ENCODE data around the gene GINS1.
"Not testable (repeated sequence)": the region's sequence is repeated elsewhere in the genome, so short reads cannot be mapped to it uniquely, and the experiment has no call there.

GINS1 gene

GRCh38 chr20:25457886-25458680 is 50.6 kb downstream of the GINS1 start:
- DNase-seq, result no peak

- no peak for DNase-seq
Observed at GRCh38 chr20:25459111-25459830, 51.8 kb downstream of the GINS1 start.

- DNase-seq, result no peak
Observed at GRCh38 chr20:25459916-25460535, 52.6 kb downstream of the GINS1 start.

- DNase-seq, result no peak
Observed at GRCh38 chr20:25460566-25461280, 53.2 kb downstream of the GINS1 start.

- DNase-seq, result no peak
Observed at GRCh38 chr20:25461281-25461650, 53.8 kb downstream of the GINS1 start.

- DNase-seq, result no peak
Observed at GRCh38 chr20:25461786-25462545, 54.5 kb downstream of the GINS1 start.

GRCh38 chr20:25464501-25465242 is 57.2 kb downstream of the GINS1 start:
- no peak for DNase-seq

- no peak for DNase-seq
Observed at GRCh38 chr20:25465243-25466135, 58.0 kb downstream of the GINS1 start.

GRCh38 chr20:25466846-25467245 is 59.4 kb downstream of the GINS1 start:
- no peak for DNase-seq

GRCh38 chr20:25467441-25467840 is 60.0 kb downstream of the GINS1 start:
- DNase-seq, result no peak

- DNase-seq, result no peak
Observed at GRCh38 chr20:25468126-25469075, 60.9 kb downstream of the GINS1 start.

GRCh38 chr20:25469558-25469957 is 62.1 kb downstream of the GINS1 start:
- no peak for DNase-seq

- DNase-seq, result no peak
Observed at GRCh38 chr20:25470045-25470444, 62.6 kb downstream of the GINS1 start.

- DNase-seq, result no peak
Observed at GRCh38 chr20:25471020-25471419, 63.5 kb downstream of the GINS1 start.

- not testable (repeated sequence) for DNase-seq
Observed at GRCh38 chr20:25473297-25473696, 65.8 kb downstream of the GINS1 start.

GRCh38 chr20:25476106-25477013 is 68.9 kb downstream of the GINS1 start:
- DNase-seq, result no peak

- DNase-seq, result no peak
Observed at GRCh38 chr20:25477014-25477882, 69.8 kb downstream of the GINS1 start.
